Stimulated activated CD4-positive, alpha-beta T cell treated with anti-CD3 and anti-CD28 coated beads, Interleukin-4, amount 100 ng/mL, for 1 hour (primary cell): Measurements from ENCODE around the gene TBCCD1.
"Not testable (repeated sequence)": the region's sequence is repeated elsewhere in the genome, so short reads cannot be mapped to it uniquely, and the experiment has no call there.

Experiments
- DNase-seq: peaks from one replicate; pipeline ENCODE4 v3.0.0-alpha.2; 2020

TBCCD1 gene

GRCh38 chr3:186594591-186595113, 27.5 kb upstream of the TBCCD1 start:
- no peak for DNase-seq

- no peak for DNase-seq
Observed at GRCh38 chr3:186593862-186594261, 26.7 kb upstream of the TBCCD1 start.

GRCh38 chr3:186592682-186593081, 25.5 kb upstream of the TBCCD1 start:
- no peak for DNase-seq

DNA sequence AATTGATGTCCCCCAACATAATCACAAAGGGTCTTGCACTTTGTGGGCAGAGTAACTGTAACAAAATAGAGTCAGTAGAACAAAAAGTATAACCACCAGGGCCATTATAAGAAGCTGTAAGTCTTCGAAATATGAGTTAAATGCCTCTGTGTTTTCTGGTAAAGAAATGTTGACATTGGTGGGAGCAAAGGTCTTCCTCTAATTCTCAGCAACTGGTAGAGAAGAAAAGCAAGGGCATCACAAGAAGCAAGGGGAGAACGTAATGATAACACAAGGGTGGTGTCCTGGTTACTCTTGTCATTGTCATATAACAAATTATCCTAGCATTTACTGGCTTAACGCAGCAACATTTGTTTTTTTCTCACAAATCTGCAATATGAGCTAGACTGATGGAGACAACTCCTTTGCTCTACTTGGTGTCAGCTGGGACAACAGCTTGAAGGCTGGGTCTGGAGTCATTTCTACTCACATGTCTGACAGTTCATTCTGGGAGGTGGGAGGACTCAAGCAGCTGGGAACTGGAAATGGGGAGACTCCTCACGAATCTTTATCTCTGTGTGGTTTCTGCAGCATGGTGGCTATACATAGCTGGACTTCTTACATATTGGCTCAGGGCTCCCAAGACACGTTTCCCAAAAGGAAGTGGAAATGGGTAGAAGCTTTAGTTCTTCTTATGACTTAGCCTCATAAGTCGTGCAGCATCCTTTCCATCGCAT, 23.6 kb upstream of the TBCCD1 start:
- DNase-seq: no peak

- no peak for DNase-seq
Observed at GRCh38 chr3:186589856-186590579, 22.9 kb upstream of the TBCCD1 start.

- no peak for DNase-seq
Observed at GRCh38 chr3:186589121-186589520, 22.0 kb upstream of the TBCCD1 start.

GRCh38 chr3:186588632-186589031, 21.5 kb upstream of the TBCCD1 start:
- DNase-seq: no peak

- no peak for DNase-seq
Observed at GRCh38 chr3:186587183-186587582, 20.0 kb upstream of the TBCCD1 start.

DNA sequence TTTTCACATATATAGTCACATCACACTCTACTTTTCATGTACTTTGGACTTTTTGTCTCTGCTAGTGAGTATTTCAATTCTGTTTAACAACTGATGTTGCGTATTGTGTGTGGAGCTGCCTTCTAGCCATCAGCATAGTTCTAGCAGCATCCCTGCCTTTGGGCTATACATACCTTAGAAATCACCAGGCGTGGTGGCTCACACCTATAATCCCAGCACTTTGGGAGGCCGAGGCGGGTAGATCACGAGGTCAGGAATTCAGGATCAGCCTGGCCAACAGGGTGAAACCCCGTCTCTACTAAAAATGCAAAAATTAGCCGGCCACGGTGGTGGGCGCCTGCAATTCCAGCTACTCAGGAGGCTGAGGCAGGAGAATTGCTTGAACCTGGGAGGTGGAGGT, 19.1 kb upstream of the TBCCD1 start:
- DNase-seq: not testable (repeated sequence)

DNA sequence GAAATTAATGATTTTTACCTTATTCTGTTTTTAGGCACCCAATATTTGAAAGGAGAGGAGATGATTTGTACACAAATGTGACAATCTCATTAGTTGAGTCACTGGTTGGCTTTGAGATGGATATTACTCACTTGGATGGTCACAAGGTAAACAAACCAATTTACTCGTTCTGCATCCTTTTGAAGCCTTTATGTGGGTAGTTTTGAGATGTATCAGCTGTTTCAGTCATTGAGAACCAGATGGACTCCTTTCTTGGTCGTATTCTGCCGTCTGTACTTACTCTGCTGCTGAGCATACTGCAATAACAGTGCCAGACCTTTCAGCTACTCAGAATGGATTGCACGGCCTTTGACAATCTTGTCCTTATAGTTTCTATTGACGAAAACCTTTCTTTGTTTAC, 16.7 kb upstream of the TBCCD1 start:
- no peak for DNase-seq

GRCh38 chr3:186582541-186582940, 15.4 kb upstream of the TBCCD1 start:
- no peak for DNase-seq

- DNase-seq: no peak
Observed at GRCh38 chr3:186580785-186581184, 13.6 kb upstream of the TBCCD1 start.

- DNase-seq: no peak
Observed at GRCh38 chr3:186577521-186577920, 10.4 kb upstream of the TBCCD1 start.

- DNase-seq: no peak
Observed at GRCh38 chr3:186571644-186572013, 4.5 kb upstream of the TBCCD1 start.

- no peak for DNase-seq
Observed at GRCh38 chr3:186570941-186571643, 4.0 kb upstream of the TBCCD1 start.

DNA sequence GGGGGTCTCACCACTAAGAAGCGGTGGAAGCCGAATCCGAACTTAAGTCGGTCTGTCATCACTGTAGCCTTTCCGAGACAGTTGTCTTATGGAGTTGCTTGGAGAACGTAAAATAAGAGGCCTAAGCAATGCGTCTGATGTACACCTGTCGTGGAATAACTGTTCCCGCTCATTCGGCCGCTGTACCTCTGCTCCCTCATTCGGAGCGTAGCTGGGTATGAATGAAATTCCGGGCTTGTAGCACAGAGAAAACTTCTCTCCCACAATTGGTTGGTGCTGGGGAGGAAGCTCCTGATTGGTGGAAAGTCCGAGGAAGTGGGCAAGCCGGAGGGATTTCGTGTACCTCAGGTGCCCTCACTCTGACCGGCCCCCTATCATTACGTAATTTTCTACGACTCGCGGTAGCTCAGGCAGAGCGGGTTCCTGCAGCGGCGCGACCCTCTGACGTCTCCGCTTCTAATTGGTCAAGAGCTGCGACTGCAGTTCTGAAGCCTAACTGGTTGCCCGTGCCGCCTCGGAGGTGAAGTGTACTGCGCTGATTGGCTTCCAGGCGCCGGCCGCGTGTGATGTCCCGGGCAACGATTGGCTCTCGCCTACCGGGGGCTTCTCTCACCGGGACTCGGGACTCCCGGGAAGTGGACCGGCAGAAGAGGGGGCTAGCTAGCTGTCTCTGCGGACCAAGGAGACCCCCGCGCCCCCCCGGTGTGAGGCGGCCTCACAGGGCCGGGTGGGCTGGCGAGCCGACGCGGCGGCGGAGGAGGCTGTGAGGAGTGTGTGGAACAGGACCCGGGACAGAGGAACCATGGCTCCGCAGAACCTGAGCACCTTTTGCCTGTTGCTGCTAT, 3.2 kb upstream of the TBCCD1 start, which contains the start of gene DNAJB11:
Gene DNAJB11 (plus strand): TSS at position 625 of the 845 bp plus-strand sequence. CDS start 178 bp downstream, at position 803.
- peak; percentile 97 for DNase-seq

- no peak for DNase-seq
Observed at GRCh38 chr3:186569779-186570095, 2.6 kb upstream of the TBCCD1 start.

DNA sequence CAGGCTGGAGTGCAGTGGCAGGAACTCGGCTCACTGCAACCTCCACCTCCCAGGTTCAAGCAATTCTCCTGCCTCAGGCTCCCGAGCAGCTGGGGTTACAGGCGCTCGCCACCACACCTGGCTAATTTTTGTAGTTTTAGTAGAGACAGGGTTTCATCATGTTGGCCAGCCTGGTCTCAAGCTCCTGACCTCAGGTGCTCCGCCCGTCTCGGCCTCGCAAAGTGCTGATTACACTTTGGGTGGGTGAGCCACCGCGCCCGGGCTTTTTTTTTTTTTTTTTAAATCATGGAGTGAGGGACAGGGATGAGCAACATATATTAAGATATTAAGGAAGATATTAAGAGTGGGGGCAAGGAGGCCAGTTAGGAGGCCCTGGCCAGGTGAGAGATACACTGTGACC, 2.2 kb upstream of the TBCCD1 start:
- not testable (repeated sequence) for DNase-seq

DNA sequence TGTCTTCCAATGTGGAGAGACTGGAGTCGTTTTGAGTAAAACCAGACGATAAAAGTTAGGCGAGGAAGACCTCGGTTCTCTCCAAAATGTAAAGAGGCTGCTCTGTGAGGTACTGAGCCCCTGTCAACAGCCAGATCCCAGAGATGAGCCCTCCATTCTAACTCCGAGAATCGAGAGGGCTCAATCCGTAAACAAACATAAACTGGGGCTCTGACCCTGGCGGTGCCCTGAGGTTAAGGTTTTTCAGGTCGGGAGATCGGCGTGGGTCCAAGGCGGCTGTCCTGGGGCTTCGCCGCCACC, 417 bp downstream of the TBCCD1 start:
- no peak for DNase-seq

DNA sequence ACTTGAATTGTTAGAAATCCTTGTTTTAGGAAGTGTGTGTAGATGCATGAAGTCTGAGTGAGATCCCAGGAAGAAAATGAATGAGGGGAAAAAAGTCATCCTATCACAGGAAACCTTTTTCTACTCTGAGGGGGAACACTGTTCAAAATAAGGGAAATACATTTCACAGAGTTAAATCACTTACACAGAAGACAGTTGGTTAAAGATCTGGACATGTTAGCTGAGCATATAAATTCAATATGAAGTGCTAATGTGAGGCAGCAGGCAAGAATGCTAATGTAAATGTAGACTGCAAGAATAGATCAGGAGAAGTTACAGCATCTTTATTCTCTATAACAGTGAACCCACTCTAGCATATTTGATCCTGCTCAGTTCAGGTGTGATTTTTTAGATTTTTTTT, 2.6 kb downstream of the TBCCD1 start:
- DNase-seq: no peak

DNA sequence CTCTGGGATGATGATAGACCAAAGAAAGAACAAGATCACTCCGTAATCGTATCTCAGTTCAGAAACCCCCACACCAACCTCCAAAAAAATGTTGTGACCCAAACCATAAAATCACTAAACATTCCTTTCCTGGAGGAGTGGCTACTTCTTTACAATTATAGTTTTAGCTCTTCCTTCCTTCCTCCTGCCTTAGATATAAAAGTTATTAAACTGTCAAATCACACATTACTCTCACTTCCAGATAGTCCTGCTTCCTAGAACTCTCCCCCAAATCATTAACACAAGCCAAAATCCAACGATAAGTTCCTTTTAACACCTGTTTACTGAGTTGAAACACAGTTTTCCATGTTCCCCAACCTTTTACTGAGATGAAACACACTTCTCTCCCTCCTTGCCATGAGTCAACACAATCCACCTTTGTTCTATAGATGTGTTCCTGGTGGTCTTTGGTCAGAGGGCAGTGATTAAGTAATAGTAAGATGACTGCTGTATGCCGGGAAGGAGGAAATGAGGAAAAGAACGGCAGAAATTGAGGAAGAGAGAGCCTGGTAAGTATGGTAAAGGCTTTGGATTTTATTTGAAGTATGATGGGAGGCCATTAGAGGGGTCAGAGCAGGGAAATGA, 14.6 kb downstream of the TBCCD1 start:
- DNase-seq: no peak

DNA sequence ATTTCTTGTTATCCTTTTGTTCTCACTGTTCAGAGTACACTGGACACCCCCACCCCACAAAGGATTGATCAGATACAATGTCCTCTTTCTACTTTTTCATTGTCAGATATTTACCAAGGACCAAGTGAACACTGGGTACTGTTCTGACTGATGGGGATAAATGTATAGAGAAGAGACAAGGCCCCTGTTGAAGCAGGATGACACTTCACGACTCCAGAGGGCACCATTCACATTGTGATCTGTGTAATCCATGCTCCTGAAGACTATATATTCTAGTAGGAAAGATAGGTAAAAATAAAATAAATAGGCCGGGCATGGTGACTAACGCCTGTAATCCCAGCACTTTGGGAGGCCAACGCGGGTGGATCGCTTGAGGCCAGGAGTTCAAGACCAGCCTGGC, 15.8 kb downstream of the TBCCD1 start:
- no peak for DNase-seq

DNA sequence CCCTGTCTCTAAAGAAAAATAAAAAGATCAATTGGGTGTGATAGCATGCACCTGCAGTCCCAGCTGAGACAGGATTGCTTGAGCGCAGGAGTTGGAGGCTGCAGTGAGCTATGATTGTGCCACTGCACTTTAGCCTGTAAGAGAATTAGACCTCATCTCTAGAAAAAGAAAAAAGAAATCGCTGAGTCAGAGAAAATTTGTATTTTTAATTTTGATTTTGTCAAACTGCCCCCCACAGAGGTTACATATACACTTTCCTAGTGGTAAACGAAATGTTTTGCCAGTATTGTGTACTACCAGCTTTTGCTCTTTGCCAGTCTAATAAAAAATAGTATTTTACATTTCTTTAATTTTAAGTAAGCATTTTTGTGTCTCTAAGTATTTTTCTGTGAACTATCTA, 17.6 kb downstream of the TBCCD1 start:
- DNase-seq: no peak
